ENCODE data around the gene ZDHHC24.
A peak's percentile ranks its signal among the peaks of the same experiment; 100 is the strongest.
"Not testable (repeated sequence)": the region's sequence is repeated elsewhere in the genome, so short reads cannot be mapped to it uniquely, and the experiment has no call there.

The ZDHHC24 gene

DNA sequence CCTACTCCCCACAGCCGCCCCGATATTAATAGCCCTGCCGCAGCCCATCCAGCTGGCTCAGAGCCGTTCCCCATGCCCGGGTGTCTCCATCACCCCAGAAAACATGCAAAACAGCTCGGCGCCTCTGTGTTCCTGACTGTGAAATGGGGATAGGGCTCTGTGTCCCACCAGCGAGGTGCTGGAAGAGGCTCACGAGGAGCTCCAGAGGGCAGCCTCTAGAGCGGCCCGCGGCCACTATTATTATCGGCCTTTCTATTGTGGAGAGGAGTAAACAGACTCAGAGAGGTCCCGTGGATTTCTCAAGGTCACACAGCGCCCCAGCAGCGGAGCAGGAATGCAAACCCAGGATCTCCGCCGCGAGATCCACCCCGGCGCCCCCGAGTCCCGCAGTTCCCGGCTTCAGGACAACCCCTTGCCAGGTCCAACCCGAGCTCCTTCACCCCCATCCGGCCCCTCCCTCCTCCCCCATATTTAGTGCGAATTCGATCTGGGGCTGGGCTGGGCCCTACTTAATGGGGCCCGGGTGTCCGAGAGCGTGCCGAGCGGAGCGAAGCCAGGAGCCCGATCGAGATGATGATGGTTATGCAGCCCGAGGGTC is 619 bp upstream of the ZDHHC24 start, which contains the start of gene ACTN3:
Gene ACTN3, plus strand, starts transcription at position 536 of the 598 bp plus-strand sequence. Its CDS starts 35 bp downstream, at position 571.
- peak; percentile 28 for DNase-seq (ENCODE audit: low spot score)

DNA sequence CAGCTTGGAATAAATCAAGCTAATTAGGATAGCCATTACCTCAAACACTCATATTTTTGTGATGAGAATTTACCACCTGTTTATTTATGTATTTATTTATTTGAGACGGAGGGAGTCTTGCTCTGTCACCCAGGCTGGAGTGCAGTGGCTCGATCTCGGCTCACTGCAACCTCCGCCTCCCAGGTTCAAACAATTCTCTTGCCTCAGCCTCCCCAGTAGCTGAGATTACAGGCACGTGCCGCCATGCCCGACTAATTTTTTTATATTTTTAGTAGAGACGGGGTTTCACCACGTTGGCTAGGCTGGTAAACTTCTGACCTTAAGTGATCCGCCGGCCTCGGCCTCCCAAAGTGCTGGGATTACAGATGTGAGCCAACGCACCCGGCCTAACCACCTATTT is 896 bp downstream of the ZDHHC24 start:
- not testable (repeated sequence) for DNase-seq (ENCODE audit: low spot score)

DNA sequence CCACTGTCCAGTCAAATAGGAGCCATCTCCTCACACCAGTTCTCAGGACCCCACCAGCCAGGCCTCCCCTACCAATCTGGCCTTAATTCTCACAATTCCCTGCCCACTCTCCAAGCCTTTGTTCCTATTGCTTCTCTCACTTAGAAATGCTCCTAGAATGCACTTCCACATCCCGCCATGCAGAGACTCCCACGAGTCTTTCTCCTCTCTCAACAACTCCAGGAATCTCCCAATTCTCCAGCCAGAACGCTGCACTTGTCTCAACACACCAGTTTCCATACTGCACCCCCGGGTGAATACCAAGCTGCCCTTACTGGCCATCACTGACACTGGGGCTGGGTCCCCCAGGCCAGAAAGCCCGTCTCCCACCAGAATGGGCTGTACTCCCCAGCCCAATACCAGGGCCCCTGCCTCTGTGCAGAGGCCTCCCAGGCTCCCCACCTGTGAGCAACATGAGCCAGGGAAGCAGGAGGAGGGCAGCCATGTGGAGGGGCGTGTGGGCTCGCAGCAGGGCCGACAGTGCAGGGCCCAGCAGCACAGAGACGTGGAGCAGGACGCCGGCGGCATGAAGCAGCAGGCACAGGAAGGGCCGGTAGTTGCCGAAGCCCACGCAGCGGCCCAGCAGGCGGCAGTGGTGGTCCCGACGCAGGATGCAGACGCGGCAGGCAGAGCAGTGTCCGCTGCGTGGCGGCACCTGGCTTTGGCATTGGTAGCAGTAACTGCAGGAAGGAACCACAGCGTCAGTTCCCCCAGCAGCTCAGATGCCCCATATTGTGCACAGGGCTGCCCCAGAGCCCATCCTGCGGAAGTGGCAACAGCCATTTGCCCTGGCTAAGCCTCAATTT is 2.4 kb downstream of the ZDHHC24 start:
- DNase-seq (ENCODE audit: low spot score), result peak; percentile 31

DNA sequence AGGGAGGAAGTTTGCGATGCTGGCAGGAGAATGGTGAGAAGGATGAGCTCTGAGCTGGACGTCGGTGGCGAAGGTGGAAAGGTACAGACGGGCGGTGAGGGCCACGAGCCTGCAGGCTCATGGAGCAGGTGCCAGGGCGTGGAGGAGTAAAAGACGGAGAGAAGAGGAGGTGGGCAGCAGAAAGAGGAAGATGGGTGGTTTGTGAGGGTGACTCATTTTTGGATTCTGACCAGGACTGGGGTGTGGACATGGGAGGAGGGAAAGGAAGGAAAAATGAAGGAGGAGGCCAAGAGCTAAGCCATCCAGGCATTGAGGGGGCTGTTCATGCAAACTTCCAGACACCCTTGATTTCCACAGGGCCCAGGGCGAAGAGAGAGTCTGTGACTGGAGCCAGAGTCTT is 3.5 kb downstream of the ZDHHC24 start:
- DNase-seq (ENCODE audit: low spot score), result peak; percentile 33

DNA sequence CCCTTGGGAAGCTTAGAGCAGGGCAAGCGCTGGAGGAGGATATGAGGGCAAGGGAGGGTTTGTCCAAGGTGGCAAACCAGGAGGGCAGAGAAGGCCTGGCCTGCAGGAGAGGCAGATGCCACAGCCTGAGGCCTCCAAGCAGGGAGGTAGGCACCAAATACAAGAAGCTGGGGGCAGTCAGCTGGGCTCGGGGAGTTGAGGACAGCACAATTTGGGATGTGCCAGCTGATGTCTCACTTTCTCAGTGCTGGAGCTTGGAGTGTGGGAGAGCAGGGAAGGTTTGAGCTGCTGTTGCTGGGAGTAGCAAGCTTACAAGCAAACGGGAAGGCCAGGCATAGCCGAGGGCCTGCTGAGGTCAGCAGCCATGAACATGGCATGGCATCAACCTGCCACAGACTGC is 4.0 kb downstream of the ZDHHC24 start:
- DNase-seq (ENCODE audit: low spot score), result no peak

DNA sequence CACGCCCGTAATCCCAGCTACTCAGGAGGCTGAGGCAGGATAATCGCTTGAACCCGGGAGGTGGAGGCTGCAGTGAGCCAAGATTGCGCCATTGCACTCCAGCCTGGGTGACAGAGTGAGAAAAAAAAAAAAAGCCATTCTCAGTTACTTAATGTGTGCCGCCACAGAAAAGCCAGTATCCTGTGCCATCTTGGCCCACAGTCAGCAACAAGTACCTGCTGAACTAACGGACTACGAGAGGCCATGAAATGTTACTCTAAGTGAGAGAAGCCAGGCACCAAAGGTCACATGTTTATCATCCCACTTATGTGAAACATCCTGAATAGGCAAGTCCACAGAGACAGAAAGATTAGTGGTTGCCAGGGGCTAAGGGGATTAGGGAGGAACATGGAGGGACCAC is 5.2 kb downstream of the ZDHHC24 start:
- DNase-seq (ENCODE audit: low spot score), result not testable (repeated sequence)

DNA sequence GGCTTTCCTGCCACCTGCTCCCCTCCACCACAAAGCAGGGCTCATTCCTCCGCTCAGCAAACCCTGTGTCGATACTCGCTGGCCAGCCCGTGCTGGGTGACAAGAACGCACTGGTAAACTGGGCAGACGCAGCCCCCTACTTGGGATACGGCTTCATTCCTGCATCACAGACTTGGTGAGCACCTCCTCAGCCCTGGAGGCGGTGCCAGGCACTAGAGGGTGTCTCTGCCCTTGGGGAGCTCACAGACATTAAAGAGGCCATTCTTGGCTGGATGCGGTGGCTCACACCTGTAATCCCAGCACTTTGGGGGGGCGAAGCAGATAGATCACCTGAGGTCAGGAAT is 6.0 kb downstream of the ZDHHC24 start:
- no peak for DNase-seq (ENCODE audit: low spot score)

DNA sequence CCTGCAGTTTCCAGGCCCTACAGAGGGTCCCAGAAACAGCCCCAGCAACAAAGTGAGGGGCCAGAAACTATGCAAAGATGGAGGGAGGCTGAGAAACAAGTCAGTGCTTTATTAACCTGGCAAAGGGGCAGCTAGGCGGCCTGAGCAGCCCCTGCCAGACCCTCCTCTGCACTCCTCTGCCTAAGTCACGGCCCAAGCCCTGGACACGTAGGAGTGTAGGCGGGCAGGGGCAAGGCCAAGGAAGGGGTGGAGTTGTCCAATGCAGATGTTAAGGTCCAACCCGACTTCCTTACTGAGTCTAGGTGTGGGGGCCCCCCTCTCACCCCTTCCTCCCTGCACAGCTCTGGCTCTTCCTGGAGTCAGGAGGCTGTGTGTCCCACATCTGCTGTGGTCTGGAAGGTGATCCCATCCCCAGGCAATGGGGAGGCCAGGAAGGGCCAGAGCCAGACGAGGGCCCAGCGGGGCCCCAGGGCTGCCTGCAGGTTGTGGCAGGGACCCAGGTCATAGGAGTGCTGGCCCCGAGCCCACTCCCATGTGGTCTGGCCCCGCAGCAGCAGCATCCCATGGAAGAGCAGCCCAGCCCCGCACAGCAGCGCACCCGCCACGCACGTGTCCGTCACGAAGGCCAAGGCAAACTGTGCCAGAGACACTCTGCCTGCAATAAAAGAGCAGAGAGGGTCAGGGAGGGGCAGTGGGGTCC is 6.5 kb downstream of the ZDHHC24 start:
- no peak for DNase-seq (ENCODE audit: low spot score)

DNA sequence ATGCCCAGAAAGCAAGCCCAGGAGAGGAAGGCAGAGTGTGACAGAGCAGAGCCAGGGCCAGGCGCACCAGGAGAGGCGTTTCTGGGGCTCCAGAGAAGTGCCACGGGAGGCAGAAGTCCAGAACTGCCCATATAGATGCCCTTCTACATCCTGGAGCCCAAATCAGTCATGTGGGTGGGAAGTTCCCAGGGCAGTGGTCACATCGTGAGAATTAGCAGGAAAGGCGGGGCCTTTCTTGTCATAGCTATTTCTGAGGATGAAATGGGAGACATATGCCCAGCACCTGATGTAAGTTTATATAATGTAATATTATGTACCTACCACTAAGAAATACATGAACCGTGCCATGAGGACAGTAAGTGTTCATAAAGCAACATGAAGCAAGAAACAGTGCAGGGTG is 13.1 kb downstream of the ZDHHC24 start:
- DNase-seq (ENCODE audit: low spot score), result no peak

DNA sequence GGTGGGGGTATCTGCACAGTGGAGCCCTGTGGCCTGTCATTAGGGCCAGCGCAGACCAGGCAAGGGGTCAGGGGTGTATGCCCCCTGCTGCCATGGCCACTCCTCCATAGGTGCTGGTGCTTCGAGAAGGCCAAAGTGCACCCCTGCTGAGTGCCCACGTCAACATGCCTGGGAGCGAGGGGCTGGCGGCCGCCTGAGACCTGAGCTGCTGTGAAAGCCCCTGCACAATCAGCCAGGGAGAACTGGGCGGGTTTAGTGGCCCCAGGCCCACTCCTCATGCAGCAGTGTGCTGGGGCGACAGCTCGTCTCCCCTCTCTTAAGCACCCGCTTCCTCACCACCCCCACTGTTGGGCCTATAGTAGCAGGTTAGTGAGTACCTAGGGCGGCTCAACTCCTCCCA is 14.0 kb downstream of the ZDHHC24 start:
- no peak for DNase-seq (ENCODE audit: low spot score)

DNA sequence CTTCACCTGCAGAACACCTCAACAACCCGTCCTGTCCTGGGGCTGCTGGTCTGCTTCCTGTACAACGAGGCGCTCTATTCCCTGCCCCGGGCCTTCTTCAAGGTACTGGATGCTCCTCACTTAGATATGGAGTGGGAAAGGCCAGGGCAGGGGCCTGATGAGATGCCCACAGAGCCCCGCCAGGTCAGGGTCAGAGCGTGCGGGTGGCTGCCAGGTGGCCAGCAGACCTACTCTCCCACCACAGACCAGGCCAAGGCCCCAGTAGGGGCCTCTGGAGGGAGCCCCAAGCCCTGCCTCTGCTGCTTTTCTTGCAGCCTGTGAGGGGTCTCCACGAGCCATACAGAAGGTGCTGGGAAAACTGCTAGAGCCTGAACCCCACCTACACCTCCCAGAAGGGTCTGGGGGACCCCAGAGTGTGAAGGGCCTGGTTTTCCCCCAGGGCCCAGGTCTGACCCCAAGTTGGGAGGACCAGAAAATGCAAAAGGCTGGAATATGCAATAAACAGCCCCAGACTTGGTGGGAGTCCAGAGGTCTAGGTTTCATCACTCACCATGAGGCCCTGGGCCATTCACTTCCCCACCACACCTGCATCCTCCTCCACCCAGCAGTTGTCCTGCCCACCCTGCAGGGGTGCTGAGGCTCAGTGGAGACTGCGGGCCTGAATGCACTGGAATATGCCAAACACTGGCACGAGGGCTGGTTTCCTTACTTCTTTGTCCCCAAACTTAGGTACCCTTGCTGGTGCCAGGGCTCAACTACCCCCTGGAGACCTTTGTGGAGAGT is 14.7 kb downstream of the ZDHHC24 start:
- no peak for DNase-seq (ENCODE audit: low spot score)

DNA sequence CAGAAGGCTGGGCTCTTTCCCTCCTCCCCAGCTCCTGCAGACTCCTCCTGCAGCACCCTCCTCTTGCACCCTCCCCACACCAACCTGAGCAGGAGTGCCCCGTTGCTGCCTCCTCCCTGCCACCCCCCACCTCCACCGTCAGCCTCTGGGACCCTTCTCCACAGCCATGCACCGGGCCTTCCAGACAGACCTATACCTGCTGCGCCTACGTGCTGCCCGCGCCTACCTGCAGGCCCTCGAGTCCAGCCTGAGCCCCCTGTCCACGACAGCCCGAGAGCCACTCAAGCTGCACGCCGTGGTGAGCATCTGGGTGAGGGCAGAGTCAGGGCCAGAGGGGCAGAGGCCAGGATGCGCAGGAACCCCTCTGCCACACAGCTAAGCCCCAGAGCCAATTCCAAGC is 16.2 kb downstream of the ZDHHC24 start:
- DNase-seq (ENCODE audit: low spot score), result no peak

DNA sequence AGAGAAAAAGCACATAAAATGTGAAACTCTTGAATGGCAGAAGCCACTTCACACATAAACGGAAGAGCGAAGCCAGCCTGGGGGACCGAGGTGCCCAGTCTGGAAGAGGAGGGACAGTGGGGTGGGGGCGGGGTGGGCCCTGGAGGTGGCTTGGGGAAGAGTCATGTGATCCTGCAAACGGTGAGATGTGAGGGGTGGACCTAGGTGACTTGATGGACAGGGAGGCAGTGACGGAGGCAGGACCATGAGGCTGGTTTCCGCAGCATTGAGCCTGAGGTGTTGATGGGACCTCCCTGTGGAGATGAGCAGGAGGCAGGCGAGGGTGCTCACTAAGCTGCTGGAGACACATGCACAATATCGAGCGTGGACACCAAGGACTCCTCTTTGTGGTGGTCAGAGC is 16.8 kb downstream of the ZDHHC24 start:
- DNase-seq (ENCODE audit: low spot score), result no peak

DNA sequence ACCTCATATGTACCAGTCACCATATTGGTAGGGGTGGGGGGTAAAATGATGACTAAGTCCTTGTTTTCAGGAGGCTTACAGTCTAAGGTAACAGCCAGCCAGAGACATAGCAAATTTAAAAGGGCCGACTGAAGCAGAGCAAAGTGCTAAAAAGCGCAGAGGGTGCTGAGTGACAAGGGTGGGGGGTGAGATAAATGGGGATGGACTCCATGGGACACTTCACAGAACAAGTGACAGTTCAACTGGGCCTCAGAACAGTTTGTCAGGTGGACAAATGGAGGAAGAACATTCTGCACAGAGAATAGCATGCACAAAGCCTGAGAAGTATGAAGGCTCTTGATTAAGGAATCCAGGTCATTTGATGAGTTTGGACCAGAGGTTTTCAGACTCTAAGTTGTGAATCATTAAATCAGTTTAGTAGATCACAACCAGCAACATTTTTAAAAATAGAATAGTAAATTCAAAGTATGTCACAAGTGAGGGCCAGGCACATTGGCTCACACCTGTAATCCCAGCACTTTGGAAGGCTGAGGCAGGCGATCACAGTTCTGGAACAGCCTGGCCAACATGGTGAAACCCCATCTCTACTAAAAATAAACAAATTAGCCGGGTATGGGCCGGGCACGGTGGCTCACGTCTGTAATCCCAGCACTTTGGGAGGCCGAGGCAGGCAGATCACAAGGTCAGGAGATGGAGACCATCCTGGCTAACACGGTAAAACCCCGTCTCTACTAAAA is 21.4 kb downstream of the ZDHHC24 start:
- no peak for DNase-seq (ENCODE audit: low spot score)

DNA sequence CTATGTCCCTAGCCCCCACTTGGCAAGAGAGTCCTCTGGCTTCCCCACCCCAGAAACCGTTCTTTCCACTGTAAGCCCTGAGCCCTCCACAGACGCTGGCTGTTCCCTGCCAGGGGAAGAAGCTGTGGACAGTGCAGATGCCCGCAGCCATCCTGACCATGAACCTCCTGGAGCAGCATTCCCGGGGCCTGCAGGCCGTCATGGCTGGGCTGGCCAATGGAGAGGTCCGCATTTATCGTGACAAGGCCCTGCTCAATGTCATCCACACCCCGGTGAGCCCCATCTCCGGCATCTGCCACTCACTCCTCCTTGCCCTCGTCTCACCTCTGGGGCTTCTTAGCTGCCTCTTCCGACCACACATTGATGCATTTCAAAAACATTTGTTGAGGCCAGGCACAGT is 22.2 kb downstream of the ZDHHC24 start:
- no peak for DNase-seq (ENCODE audit: low spot score)

DNA sequence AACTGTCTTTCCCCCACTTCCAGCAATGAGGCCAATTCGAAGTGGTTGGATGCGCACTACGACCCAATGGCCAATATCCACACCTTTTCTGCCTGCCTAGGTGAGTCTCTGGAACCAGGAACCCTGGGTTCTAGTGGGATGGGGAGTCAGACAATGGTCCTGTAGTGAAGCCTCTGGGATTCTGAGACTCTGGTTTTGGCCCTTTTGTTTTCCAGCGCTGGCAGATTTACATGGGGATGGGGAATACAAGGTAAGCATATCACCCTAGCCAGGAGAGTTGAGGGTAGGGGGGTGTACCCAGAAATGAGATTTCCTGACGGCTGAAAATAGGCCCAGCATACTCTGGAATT is 34.9 kb downstream of the ZDHHC24 start:
- DNase-seq (ENCODE audit: low spot score), result no peak

DNA sequence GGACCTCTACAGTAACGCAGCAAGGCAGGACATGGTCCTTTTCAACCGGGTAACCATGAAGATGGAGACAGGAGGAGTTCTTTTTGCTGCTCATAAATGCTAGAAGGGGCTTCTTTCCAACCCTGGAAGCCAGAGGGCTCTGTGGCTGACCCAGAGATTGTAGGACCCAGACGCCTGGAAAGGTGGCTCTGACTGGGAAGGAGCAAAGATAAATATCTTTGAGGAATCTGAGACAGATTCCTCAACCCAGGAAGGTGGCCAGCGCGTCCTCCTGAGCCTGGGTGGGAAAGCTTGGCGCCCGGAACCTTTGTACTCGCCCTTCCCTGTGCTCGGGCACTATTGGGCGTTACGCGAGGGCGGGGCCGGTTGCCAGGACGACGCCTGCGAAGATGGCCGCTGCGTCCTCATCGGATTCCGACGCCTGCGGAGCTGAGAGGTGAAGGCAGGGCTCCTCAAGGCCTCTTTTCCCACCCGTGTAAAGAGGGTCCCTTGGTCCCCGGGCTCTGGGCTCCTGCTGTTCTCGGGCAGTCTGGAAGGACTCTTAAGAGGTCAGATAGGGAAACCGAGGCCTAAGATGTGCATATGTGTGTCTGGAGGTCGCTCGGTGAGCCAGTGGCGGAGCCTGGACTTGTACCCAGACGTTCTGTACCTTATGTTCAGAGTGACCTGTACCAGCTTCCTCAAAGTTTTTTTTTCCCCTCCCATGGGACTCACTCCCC is 35.4 kb downstream of the ZDHHC24 start, which contains the start of gene BBS1:
Gene BBS1, plus strand, starts transcription at position 365 of the 719 bp plus-strand sequence. Its CDS starts 25 bp downstream, at position 390.
- peak; percentile 93 for DNase-seq (ENCODE audit: low spot score)

DNA sequence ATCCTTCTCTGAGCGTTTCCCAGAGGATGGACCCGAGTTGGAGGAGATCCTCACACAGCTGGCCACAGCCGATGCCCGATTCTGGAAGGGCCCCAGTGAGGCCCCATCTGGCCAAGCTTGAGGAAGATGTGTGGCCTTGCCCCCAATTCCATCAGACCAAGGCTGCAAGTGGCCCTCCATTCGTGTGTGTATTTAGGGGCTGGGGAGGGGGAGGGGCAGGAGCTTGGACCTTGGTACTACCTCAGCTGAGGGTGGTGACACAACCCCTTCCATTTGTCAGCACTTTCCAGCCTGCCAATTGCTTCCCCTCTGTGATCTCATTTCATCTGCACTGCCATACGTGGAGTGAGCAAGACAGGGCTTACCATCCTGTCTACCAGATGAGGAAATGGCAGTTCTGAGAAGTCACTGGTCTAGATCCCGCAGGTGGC is 36.7 kb downstream of the ZDHHC24 start:
- no peak for DNase-seq (ENCODE audit: low spot score)

DNA sequence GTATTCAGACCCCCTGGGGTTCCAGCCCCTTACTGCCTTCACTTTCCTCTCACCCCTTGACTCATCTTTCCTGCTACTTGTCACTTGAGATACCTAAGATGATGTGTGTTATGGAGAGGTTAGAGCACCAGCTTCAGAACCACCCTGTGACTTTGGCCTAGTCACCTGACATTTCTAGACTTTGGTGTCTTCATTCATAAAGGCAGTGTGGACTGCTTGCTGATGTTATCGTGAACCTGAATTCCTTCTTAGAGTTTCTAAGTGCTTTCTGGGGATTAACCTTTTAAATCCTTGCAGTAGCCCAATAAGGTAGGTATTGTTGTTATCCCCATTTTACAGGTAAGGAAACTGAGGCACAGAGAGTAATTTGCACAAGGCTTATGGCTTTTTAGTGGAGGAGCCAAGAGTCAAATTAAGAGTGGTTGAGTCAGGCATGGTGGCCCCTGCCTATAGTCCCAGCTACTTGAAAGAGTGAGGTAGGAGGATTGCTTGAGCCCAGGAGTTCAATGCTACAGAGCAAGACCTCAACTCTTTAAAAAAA is 40.5 kb downstream of the ZDHHC24 start:
- no peak for DNase-seq (ENCODE audit: low spot score)

DNA sequence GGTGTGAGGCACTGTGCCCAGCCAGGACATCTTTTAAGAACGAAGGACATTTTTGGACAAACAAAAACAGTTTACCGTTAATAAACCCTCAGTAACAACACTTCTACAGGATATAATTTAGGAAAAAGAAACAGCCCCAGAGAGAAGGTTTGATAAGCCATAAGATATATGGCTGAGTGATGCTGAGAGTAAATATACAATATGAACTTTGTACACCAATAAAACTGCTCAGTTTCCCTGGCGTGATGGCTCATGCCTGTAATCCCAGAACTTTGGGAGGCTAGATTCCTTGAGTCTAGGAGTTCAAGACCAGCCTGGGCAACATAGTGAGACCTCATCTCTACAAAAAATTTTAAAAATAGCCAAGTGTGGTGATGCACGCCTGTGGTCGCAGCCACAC is 47.3 kb downstream of the ZDHHC24 start:
- DNase-seq (ENCODE audit: low spot score), result no peak

DNA sequence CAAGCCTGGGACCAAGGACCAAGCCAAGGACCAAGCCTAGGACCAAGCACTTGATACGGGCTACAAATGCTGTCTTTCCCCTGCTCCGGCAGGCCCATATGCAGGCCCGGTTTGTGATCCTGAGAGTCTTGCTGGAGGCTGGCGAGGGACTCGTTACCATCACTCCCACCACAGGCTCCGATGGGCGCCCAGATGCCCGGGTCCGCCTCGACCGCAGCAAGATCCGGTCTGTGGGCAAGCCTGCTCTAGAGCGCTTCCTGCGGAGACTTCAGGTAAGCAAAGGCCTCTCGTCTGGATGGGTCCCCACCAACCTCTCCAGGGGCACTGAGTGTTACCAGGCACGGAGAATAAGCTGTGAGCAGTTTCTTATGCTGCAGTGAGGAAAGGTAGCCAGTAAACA is 48.6 kb downstream of the ZDHHC24 start:
- DNase-seq (ENCODE audit: low spot score), result no peak
